Karpas-422 (cell line): ENCODE measurements around the gene ITGA1. TPM values are rescaled to one million over a fixed set of nuclear protein-coding genes. Genes with fewer than 3 reads are reported as not detected.

Experiments
- DNase-seq: peaks from one replicate; pipeline ENCODE4 v3.0.0-alpha.2; 2015
- H2AFZ ChIP-seq: fragments of 200-600 bp; sonication (generic); 2 replicates; pipeline ENCODE4 v1.6.1; 2014; ENCODE audit warnings: antibody characterized with exemption, low read length, mixed read lengths
- H3K27ac ChIP-seq: fragments of 200-600 bp; sonication (generic); 2 replicates; pipeline ENCODE4 v1.5.1; 2014; ENCODE audit warnings: mild to moderate bottlenecking, low read length, moderate library complexity
- H3K27me3 ChIP-seq: fragments of 200-600 bp; sonication (generic); 2 replicates; pipeline ENCODE4 v1.6.1; 2014; ENCODE audit warnings: low read length, mixed read lengths
- H3K36me3 ChIP-seq: fragments of 200-600 bp; sonication (generic); 2 replicates; pipeline ENCODE4 v1.6.1; 2014; ENCODE audit warnings: low read length, mixed read lengths; ENCODE audit not compliant: insufficient read depth
- H3K4me1 ChIP-seq: fragments of 200-600 bp; sonication (generic); 2 replicates; pipeline ENCODE4 v1.6.1; 2014; ENCODE audit warnings: mild to moderate bottlenecking, low read length, mixed read lengths
- H3K4me2 ChIP-seq: fragments of 200-600 bp; sonication (generic); 2 replicates; pipeline ENCODE4 v1.6.1; 2014; ENCODE audit warnings: low read length, low read depth, mild to moderate bottlenecking; ENCODE audit not compliant: poor library complexity, severe bottlenecking
- H3K4me3 ChIP-seq: fragments of 200-600 bp; sonication (generic); 2 replicates; pipeline ENCODE4 v1.5.1; 2014; ENCODE audit warnings: mild to moderate bottlenecking, antibody characterized with exemption, low read length, mixed read lengths
- H3K79me2 ChIP-seq: fragments of 200-600 bp; sonication (generic); 2 replicates; pipeline ENCODE4 v1.6.1; 2014; ENCODE audit warnings: mild to moderate bottlenecking, low read length, mixed read lengths
- H3K9ac ChIP-seq: fragments of 200-600 bp; sonication (generic); 2 replicates; pipeline ENCODE4 v1.6.0; 2014; ENCODE audit warnings: low read length
- H3K9me2 ChIP-seq: fragments of 200-600 bp; sonication (generic), shearing (Covaris generic); replicated peaks from 2 replicates; pipeline ENCODE4 v1.6.0; 2014; ENCODE audit warnings: mild to moderate bottlenecking, low read length, moderate library complexity; ENCODE audit not compliant: insufficient read depth
- H3K9me3 ChIP-seq: fragments of 300-700, 200-600 bp; sonication (generic); 2 replicates; pipeline ENCODE4 v1.6.1; 2014; ENCODE audit warnings: low read length, mixed read lengths
- H4K20me1 ChIP-seq: fragments of 200-600 bp; sonication (generic); 2 replicates; pipeline ENCODE4 v1.6.1; 2014; ENCODE audit warnings: mild to moderate bottlenecking, antibody characterized with exemption, low read length, low read depth; ENCODE audit not compliant: insufficient read depth
- total RNA-seq: library from RNA; depleted of rRNA; stranded (reverse); fragments of >200 nt; shearing (Covaris generic); gene quantifications from 2 replicates; pipeline ENCODE4 v1.2.3, GENCODE V29; 2014; ENCODE audit warnings: low replicate concordance

The ITGA1 gene
- total RNA-seq, 1 experiment from 2014 or later: not detected

DNA sequence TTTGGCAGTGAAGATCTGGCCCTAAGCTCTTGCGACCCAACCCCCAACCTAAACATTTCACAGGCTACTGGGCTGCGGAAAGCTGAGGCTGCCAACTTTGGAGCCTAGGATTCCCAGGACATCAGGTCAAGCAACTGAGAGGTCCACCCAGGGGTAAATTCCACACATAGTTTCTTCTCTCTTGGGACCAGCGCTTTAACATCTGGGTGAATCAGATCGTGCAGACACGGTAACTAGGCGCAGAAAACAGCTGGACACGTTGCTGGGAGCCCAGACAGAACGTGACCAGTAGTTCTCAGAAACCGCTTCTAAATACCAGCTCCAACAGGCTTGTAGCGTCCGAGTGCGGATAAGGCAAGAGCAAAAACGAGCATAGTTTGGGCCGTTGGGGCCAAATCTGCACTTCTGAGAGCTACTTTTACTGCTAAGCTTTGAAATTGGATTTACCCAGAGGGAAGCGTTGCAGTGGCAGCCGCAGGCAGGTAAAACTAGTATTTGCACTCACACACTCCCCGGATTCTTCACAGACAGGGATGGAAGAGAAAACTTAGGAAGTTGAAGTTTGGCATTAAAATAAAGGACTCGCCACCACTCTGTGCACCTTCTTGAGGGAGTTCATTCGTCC lies 11.8 kb downstream of the ITGA1 start:
- Histone ChIP-seq H3K9ac (peak overlapping the region; percentile 83), H2AFZ (peak overlapping the region; percentile 99), H4K20me1 (peaks cover 18% of the 10 kb centered on the region), H3K79me2 (peaks cover 25% of the 10 kb centered on the region), H3K4me1 (peaks cover 39% of the 10 kb centered on the region), H3K4me3 (peak overlapping the region; percentile 71), H3K27me3 (no peaks in the 10 kb centered on the region), H3K9me3 (no peaks in the 10 kb centered on the region), H3K4me2 (peak overlapping the region; percentile 97), H3K27ac (0 out of 2 replicates have a peak overlapping the region, but pooled peaks have one; percentile 70), H3K9me2 (no peaks in the 10 kb centered on the region), H3K36me3 (peaks cover 19% of the 10 kb centered on the region)
- peak; percentile 63 for DNase-seq

DNA sequence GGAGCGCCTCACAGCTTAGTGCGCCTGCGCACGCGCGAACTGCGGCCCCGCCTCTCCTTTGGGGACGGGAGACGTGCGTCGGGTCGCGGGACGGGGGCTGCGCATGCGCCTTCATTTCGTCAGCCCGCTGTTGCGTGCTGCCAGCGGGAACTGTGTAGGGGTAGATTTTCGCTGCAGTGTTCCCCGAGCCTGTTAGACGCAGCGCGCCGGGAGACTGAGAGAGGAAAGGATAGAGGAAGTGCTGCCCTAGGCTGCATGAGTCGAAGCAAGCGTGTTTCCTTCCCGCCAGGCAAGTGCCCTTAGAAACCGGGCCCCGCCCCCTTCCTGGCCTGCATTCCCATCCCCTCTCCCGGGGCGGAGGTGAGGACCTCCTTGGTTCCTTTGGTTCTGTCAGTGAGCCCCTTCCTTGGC lies 12.3 kb downstream of the ITGA1 start:
- peaks cover 39% of the 10 kb centered on the region for H3K4me1 ChIP-seq
- H3K27ac ChIP-seq: peak overlapping the region; percentile 70
- H3K9ac ChIP-seq: peak overlapping the region; percentile 83
- H3K27me3 ChIP-seq: no peaks in the 10 kb centered on the region
- peak overlapping the region; percentile 97 for H3K4me2 ChIP-seq
- H3K36me3 ChIP-seq: peaks cover 21% of the 10 kb centered on the region
- no peaks in the 10 kb centered on the region for H3K9me2 ChIP-seq
- H3K79me2 ChIP-seq: peaks cover 25% of the 10 kb centered on the region
- DNase-seq: peak; percentile 98
- H3K9me3 ChIP-seq: no peaks in the 10 kb centered on the region
- H4K20me1 ChIP-seq: peaks cover 20% of the 10 kb centered on the region
- H3K4me3 ChIP-seq: peak overlapping the region; percentile 71
- peak overlapping the region; percentile 99 for H2AFZ ChIP-seq

DNA sequence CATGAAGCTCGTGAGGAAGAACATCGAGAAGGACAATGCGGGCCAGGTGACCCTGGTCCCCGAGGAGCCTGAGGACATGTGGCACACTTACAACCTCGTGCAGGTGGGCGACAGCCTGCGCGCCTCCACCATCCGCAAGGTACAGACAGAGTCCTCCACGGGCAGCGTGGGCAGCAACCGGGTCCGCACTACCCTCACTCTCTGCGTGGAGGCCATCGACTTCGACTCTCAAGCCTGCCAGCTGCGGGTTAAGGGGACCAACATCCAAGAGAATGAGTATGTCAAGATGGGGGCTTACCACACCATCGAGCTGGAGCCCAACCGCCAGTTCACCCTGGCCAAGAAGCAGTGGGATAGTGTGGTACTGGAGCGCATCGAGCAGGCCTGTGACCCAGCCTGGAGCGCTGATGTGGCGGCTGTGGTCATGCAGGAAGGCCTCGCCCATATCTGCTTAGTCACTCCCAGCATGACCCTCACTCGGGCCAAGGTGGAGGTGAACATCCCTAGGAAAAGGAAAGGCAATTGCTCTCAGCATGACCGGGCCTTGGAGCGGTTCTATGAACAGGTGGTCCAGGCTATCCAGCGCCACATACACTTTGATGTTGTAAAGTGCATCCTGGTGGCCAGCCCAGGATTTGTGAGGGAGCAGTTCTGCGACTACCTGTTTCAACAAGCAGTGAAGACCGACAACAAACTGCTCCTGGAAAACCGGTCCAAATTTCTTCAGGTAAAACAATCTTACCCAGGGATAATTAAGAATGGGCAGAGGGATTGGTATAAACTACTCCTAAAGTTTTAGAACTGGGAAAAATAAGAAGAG lies 12.9 kb downstream of the ITGA1 start:
- H3K27me3 ChIP-seq: no peaks in the 10 kb centered on the region
- peaks cover 39% of the 10 kb centered on the region for H3K4me1 ChIP-seq
- H3K9me3 ChIP-seq: no peaks in the 10 kb centered on the region
- H3K4me2 ChIP-seq: peak overlapping the region; percentile 97
- peak; percentile 56 for DNase-seq
- H3K36me3 ChIP-seq: peaks cover 21% of the 10 kb centered on the region
- peaks cover 25% of the 10 kb centered on the region for H3K79me2 ChIP-seq
- H3K9me2 ChIP-seq: no peaks in the 10 kb centered on the region
- peak overlapping the region; percentile 51 for H2AFZ ChIP-seq
- peak overlapping the region; percentile 70 for H3K27ac ChIP-seq
- peaks cover 20% of the 10 kb centered on the region for H4K20me1 ChIP-seq
- H3K9ac ChIP-seq: peak overlapping the region; percentile 83
- H3K4me3 ChIP-seq: peak overlapping the region; percentile 71

DNA sequence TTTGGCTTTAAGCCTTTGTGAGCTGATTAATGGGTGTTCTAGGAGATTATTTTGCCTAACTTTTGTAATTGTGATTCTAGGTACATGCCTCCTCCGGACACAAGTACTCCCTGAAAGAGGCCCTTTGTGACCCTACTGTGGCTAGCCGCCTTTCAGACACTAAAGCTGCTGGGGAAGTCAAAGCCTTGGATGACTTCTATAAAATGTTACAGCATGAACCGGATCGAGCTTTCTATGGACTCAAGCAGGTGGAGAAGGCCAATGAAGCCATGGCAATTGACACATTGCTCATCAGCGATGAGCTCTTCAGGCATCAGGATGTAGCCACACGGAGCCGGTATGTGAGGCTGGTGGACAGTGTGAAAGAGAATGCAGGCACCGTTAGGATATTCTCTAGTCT lies 13.6 kb downstream of the ITGA1 start:
- H3K79me2 ChIP-seq: peaks cover 25% of the 10 kb centered on the region
- no peak overlapping the region for H3K27ac ChIP-seq

DNA sequence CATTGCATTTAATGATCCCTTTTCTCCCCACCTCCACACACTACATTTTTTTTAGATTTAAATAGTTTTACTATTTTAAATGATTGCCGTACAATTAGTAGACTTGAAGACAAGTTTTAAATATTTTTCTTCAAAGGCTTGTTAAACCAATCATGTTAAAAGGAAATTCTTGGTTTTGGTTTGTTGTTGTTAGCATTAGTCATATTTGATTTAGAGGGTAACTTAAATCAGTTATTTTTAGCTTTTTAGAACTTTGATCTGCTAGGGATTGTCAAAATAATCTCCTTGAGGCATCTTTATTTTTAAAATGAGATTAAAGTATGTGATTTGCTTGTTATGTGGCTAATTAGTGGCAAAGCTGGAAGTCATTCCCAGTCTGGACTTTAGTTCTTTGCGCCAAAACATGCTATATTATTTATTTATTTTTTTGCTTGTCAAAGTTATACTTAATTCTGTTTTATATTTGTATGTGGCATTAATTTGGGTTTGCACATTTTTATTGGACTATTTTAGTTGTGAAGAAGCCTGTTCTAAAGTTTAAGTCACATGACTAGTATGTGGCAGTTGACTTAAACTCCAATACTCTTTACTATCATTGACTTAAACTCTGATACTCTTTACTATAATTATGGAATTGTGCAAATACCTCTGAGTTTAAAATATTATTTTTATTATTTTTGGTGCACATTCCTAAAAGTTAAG lies 14.7 kb downstream of the ITGA1 start:
- H3K9me3 ChIP-seq: no peaks in the 10 kb centered on the region
- H4K20me1 ChIP-seq: peaks cover 22% of the 10 kb centered on the region
- no peak for DNase-seq
- H3K36me3 ChIP-seq: peaks cover 21% of the 10 kb centered on the region
- H3K9ac ChIP-seq: 0 out of 2 replicates have a peak overlapping the region, but pooled peaks have one; percentile 83
- no peak overlapping the region for H2AFZ ChIP-seq
- H3K27me3 ChIP-seq: no peaks in the 10 kb centered on the region
- peak overlapping the region; percentile 97 for H3K4me2 ChIP-seq
- peaks cover 25% of the 10 kb centered on the region for H3K79me2 ChIP-seq
- peaks cover 39% of the 10 kb centered on the region for H3K4me1 ChIP-seq
- peak overlapping the region; percentile 71 for H3K4me3 ChIP-seq
- no peaks in the 10 kb centered on the region for H3K9me2 ChIP-seq
- H3K27ac ChIP-seq: no peak overlapping the region

More for the DNA sequence above, 13.6 kb downstream of the ITGA1 start:
- H3K27me3 ChIP-seq: no peaks in the 10 kb centered on the region
- no peak for DNase-seq
- peaks cover 21% of the 10 kb centered on the region for H3K36me3 ChIP-seq
- no peaks in the 10 kb centered on the region for H3K9me3 ChIP-seq
- H3K4me3 ChIP-seq: peak overlapping the region; percentile 71
- peaks cover 20% of the 10 kb centered on the region for H4K20me1 ChIP-seq
- peaks cover 39% of the 10 kb centered on the region for H3K4me1 ChIP-seq
- H3K4me2 ChIP-seq: peak overlapping the region; percentile 97
- H3K9ac ChIP-seq: peak overlapping the region; percentile 83
- H2AFZ ChIP-seq: no peak overlapping the region
- no peaks in the 10 kb centered on the region for H3K9me2 ChIP-seq

DNA sequence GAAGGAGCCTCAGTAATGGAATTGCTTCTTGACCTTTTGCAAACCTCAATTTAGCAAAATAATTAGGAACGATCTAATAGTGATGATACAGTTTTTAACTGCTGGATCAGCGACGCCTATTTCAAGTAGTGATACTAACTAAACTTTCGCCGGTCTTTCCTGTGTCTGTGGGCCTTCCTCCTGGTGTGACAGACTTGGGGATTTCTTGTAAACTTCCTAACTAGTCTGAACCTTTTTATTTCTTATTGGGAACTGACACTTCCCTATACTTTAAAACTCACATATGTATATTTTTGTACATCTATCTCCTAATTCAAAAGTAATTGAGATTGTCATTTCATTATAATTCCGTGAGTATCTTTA lies 15.2 kb downstream of the ITGA1 start:
- no peak overlapping the region for H3K27ac ChIP-seq
- peaks cover 25% of the 10 kb centered on the region for H3K79me2 ChIP-seq
- H2AFZ ChIP-seq: no peak overlapping the region
- peaks cover 22% of the 10 kb centered on the region for H4K20me1 ChIP-seq
- H3K9me2 ChIP-seq: no peaks in the 10 kb centered on the region
- peaks cover 21% of the 10 kb centered on the region for H3K36me3 ChIP-seq
- no peak overlapping the region for H3K4me3 ChIP-seq
- no peaks in the 10 kb centered on the region for H3K27me3 ChIP-seq
- no peaks in the 10 kb centered on the region for H3K9me3 ChIP-seq
- H3K4me2 ChIP-seq: peak overlapping the region; percentile 97
- no peak for DNase-seq
- H3K4me1 ChIP-seq: peaks cover 39% of the 10 kb centered on the region
- no peak overlapping the region for H3K9ac ChIP-seq

DNA sequence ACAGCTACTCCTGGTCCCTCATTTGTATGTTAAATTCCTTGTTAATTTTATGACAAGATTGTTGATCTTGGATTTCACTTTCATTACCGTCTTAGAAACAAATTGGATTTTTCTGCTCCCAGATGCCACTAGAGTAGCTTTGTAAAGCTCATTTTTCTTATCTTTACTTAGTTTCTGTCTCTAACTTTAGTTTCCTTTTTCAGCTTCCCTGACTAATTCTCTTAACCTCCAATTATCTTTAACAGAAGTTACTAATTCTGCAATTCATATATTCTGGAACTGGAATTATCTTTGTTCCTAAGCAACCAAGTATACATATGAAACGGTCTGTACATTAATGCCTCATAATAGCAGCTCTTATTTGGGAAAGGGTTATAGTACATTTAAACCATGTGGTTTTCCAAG lies 16.7 kb downstream of the ITGA1 start:
- DNase-seq: no peak
- Histone ChIP-seq H3K36me3 (peaks cover 21% of the 10 kb centered on the region), H3K27me3 (no peaks in the 10 kb centered on the region), H3K79me2 (peaks cover 25% of the 10 kb centered on the region), H3K4me3 (no peak overlapping the region), H3K9ac (no peak overlapping the region), H3K9me2 (no peaks in the 10 kb centered on the region), H3K4me2 (no peak overlapping the region), H3K9me3 (no peaks in the 10 kb centered on the region), H2AFZ (no peak overlapping the region), H3K27ac (no peak overlapping the region), H4K20me1 (peaks cover 22% of the 10 kb centered on the region), H3K4me1 (peaks cover 31% of the 10 kb centered on the region)

DNA sequence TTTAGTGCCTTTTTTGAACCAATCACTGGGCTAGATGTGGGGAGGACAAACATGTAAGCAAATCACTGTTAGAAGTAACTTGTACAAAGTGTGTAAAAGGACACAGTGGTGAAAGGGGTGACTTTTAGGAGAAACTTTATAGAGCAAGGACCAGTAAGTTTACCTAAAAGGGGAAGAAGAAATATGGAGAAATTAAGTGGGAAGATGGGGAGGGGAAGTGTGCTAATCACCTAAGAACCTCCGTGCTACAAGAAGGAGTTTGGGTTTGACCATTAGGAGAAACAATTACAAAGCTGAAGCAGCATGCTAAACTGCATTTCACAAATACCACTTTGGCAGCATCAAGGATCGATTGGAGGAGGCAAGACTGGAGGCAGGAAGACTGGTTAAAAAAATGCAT lies 17.3 kb downstream of the ITGA1 start:
- Histone ChIP-seq H3K9me3 (no peaks in the 10 kb centered on the region), H3K4me2 (no peak overlapping the region)

More for the DNA sequence above, 17.3 kb downstream of the ITGA1 start:
- H2AFZ ChIP-seq: no peak overlapping the region
- H4K20me1 ChIP-seq: peaks cover 22% of the 10 kb centered on the region
- H3K79me2 ChIP-seq: peaks cover 25% of the 10 kb centered on the region
- H3K9me2 ChIP-seq: no peaks in the 10 kb centered on the region
- no peaks in the 10 kb centered on the region for H3K27me3 ChIP-seq
- no peak for DNase-seq
- peaks cover 21% of the 10 kb centered on the region for H3K36me3 ChIP-seq
- H3K4me3 ChIP-seq: no peak overlapping the region
- H3K4me1 ChIP-seq: peaks cover 29% of the 10 kb centered on the region
- H3K27ac ChIP-seq: no peak overlapping the region
- no peak overlapping the region for H3K9ac ChIP-seq
